ENCODE results near the gene AURKAIP1. TPM values are rescaled to one million over a fixed set of nuclear protein-coding genes. Genes with fewer than 3 reads are reported as not detected.

AURKAIP1 gene
- total and polyA plus RNA-seq, 4 donors, result 43.5 to 208 (median 168) TPM

- WGBS, 2 donors, result 62% methylated on average over 29 of the region's 29 CpGs
- H3K4me3 ChIP-seq, result no peak overlapping the region
- peaks cover 0 to 2% (median 0%) of the 10 kb centered on the region in 4 donors for H3K9me3 ChIP-seq (ENCODE audit: control insufficient read depth in 4 of 4, insufficient read depth in 3 of 4, low read length in 3 of 4)
- no peak for ATAC-seq (ENCODE audit: insufficient read depth, low FRiP score)
- DNase-seq, result no peak
- peak overlapping the region in 1 of 2 donors; percentile 23 for H3K9ac ChIP-seq (ENCODE audit: insufficient read depth in 1 of 2, low read length in 2 of 2)
- H3K36me3 ChIP-seq (ENCODE audit: control insufficient read depth in 4 of 4, insufficient read depth in 4 of 4, low read length in 4 of 4), result no peaks in the 10 kb centered on the region
- H3K27me3 ChIP-seq (ENCODE audit: control insufficient read depth in 3 of 3, insufficient read depth in 3 of 3, low read length in 2 of 3), result no peaks in the 10 kb centered on the region
- no peak overlapping the region for H3K27ac ChIP-seq (ENCODE audit: low read depth in 1 of 2, low read length in 1 of 2)
- TF ChIP-seq CTCF (IDR thresholded peaks at IDR 0.05; ENCODE audit: control extremely low read depth, extremely low read depth), result no peak
- peaks cover 0 to 28% (median 0%) of the 10 kb centered on the region in 5 donors for H3K4me1 ChIP-seq (ENCODE audit: control insufficient read depth in 5 of 5, insufficient read depth in 5 of 5, low read length in 5 of 5)
Measured at GRCh38 chr1:1422465-1423244, 47.6 kb upstream of the AURKAIP1 start.

GRCh38 chr1:1421907-1422464 is 47.0 kb upstream of the AURKAIP1 start:
- TF ChIP-seq CTCF (IDR thresholded peaks at IDR 0.05; ENCODE audit: control extremely low read depth, extremely low read depth), result no peak
- WGBS, 2 donors, result 77 to 87% methylated on average over 7 of the region's 7 CpGs
- ATAC-seq (ENCODE audit: insufficient read depth, low FRiP score) (no peak), DNase-seq (no peak)
- peak overlapping the region in 1 of 2 donors; percentile 23 for H3K9ac ChIP-seq (ENCODE audit: insufficient read depth in 1 of 2, low read length in 2 of 2)
- peaks cover 0 to 2% (median 0%) of the 10 kb centered on the region in 4 donors for H3K9me3 ChIP-seq (ENCODE audit: control insufficient read depth in 4 of 4, insufficient read depth in 3 of 4, low read length in 3 of 4)
- no peaks in the 10 kb centered on the region for H3K27me3 ChIP-seq (ENCODE audit: control insufficient read depth in 3 of 3, insufficient read depth in 3 of 3, low read length in 2 of 3)
- H3K4me1 ChIP-seq (ENCODE audit: control insufficient read depth in 5 of 5, insufficient read depth in 5 of 5, low read length in 5 of 5), result peaks cover 0 to 28% (median 0%) of the 10 kb centered on the region in 5 donors
- no peak overlapping the region for H3K27ac ChIP-seq (ENCODE audit: low read depth in 1 of 2, low read length in 1 of 2)
- H3K36me3 ChIP-seq (ENCODE audit: control insufficient read depth in 4 of 4, insufficient read depth in 4 of 4, low read length in 4 of 4), result no peaks in the 10 kb centered on the region
- H3K4me3 ChIP-seq, result no peak overlapping the region

DNA sequence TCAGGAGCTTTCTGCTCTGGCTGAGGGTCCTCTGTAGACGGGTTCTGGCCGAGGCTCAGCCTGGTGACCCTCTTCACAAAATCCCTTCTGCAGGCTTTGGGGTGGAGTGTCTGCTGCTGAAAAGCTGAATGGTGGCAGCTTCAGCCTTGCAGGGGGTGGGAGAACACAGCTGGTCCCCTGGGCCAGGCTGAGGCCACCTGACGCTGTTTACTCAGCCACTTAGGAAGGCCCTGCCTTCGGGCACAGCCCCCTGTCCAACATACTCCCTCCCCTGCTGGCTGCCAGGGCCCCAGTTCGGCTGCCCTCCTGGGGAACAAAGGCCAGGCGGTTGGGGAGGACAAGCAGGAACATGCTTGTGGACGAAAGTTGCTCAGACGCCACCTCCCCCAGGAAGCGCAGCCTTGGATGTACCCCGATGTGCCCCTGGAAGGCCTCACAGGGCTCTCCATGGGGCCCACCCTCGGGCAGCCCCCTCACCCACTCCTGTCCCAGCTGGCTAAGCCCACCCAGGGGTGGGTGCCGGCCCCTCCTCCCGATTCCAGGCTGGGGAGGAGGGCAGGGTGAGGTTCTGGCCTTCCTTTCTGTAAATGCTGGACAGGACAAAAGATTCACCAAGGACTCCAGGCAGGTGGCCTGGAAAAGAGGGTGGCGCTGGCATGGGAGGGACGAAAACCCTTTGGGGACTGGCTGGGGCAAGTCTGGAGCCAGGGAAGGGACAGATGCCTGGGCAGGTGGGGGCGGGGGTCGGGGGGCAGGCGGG is 46.3 kb upstream of the AURKAIP1 start, which contains the start of gene ANKRD65:
TSS of gene ANKRD65 (minus strand) at position 130 of the 760 bp plus-strand sequence. CDS start 271 bp downstream, outside the sequence.
- Histone ChIP-seq H3K27me3 (ENCODE audit: control insufficient read depth in 3 of 3, insufficient read depth in 3 of 3, low read length in 2 of 3) (no peaks in the 10 kb centered on the region), H3K4me1 (ENCODE audit: control insufficient read depth in 5 of 5, insufficient read depth in 5 of 5, low read length in 5 of 5) (peaks cover 0 to 24% (median 0%) of the 10 kb centered on the region in 5 donors), H3K36me3 (ENCODE audit: control insufficient read depth in 4 of 4, insufficient read depth in 4 of 4, low read length in 4 of 4) (no peaks in the 10 kb centered on the region), H3K27ac (ENCODE audit: low read depth in 1 of 2, low read length in 1 of 2) (peak within 1 kb of the TSS in 1 of 2 donors; percentile 83), H3K9me3 (ENCODE audit: control insufficient read depth in 4 of 4, insufficient read depth in 3 of 4, low read length in 3 of 4) (peaks cover 0 to 2% (median 0%) of the 10 kb centered on the region in 4 donors), H3K9ac (ENCODE audit: insufficient read depth in 1 of 2, low read length in 2 of 2) (no peak within 1 kb of the TSS), H3K4me3 (peak within 1 kb of the TSS; percentile 49)
- DNase-seq (peak in 1 of 3 donors; percentile 52), ATAC-seq (ENCODE audit: insufficient read depth, low FRiP score) (peak; percentile 43)
- 69 to 85% methylated on average over 16 to 18 of the region's 18 CpGs for WGBS, 2 donors
- no peak for TF ChIP-seq CTCF (IDR thresholded peaks at IDR 0.05; ENCODE audit: control extremely low read depth, extremely low read depth)
